Activated naive CD8-positive, alpha-beta T cell treated with anti-CD3 and anti-CD28 coated beads, Interleukin-2, amount 50 U/mL, for 16 hours (primary cell): Measurements from ENCODE around the gene MEOX1.
"Not testable (repeated sequence)": the region's sequence is repeated elsewhere in the genome, so short reads cannot be mapped to it uniquely, and the experiment has no call there.

Source experiments
- DNase-seq: peaks from one replicate; pipeline ENCODE4 v3.0.0-alpha.2; 2020; ENCODE audit warnings: low read depth, low spot score

The MEOX1 gene

DNA sequence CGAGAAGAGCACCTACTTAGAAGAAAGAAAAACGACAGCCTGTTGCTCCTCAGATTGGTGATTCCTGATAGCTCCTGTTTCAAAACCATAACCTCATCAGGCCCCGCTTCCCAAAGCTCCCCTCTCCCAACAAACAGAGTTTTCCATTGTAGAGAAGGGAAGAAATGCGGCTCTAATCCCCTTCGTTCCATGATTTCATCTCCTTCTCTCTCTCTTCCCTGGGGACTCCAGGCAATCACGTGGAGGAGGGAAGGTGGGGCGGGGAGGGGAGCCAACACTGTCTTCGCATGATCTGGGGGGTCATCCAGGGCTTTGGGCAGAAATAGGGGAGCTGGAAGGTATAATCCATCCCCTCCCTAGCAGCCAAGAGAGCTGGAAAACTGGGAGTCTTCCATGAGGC lies 43.4 kb downstream of the MEOX1 start:
- DNase-seq = no peak

DNA sequence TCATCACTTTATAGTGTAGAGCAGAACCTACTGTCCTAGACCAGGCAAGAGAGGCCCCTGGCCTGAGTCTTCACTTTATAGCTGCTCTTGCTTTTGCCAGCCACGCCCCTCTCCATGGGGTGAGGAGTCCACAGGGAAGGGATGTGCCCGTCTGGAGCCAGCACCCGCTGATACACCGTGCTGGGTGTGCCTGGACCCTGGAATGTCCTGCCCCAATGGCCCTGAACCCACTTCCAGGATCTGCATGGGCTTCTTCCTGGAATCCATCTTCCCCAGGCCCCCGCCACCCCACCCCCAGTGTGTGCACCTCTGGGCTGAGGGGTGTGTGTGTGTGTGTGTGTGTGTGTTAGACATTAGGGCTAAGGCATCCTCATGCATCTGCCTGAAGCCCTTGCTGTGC lies 44.9 kb downstream of the MEOX1 start:
- no peak for DNase-seq

DNA sequence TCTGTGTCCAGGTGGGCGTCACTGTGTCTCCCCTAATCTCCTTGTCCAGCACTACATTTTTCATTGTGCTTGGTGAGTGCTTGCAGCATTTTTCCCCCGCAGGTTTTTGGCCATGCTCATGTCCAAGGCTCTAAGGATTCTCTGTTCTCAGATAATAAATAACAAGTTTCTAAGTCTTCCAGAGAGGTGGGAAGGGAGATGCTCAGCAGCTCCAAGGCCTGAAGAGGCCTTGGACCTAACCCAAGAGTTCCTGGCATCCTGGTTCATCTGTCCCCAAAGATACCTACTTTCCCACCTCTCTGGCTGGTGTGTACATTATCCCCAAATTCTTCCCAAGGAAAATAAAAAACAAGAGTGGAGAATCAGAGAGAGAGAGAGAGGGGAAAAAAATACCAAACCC lies 45.3 kb downstream of the MEOX1 start:
- no peak for DNase-seq

DNA sequence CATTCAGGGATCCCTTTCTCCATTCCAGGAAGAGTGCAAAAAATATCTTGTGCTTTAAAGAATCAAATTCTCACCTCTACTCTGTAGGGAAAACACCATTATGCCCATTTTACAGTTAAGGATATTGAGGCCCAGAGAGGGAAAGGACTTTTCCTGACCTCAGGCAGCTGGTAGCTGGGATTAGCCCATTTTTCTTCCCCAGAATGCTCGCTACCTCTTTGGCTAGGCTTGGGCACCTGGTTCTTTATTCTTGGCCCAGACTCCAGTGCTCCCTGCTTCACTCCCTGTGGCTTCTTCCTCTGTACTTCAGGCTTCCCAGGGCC lies 45.7 kb downstream of the MEOX1 start:
- DNase-seq = no peak

DNA sequence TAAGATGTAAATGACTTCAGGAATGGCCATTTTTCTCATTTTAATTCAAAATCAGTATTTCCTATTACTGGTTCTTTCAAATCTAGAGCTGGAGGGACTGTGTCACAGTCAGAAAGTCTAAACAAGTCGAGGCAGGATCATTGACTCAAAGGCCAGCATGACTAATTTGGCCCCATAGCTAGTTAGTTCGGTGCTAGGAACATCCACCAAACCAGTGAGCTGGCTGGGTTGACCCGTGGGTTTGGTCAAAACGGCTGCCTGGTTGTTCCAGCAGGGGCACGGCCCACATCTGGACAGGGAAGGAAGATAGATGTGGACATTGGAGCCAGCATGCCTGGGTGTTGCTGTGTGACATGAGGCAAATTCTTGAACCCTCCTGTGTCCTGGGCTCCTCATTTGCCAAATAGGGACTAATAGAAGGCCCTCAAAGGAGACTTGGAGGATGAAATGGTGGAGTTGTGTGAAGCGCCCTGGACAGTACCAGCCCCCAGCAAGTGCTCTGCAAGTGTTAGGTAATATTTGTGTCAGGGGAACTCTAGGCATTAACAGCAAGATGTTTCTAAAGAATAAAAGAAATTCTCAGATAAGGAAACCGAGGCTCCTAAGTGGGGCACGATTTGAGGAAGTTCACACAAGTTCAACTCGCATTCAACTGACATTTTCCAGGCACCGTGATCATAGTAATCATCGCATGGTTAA lies 46.2 kb downstream of the MEOX1 start:
- DNase-seq = no peak

DNA sequence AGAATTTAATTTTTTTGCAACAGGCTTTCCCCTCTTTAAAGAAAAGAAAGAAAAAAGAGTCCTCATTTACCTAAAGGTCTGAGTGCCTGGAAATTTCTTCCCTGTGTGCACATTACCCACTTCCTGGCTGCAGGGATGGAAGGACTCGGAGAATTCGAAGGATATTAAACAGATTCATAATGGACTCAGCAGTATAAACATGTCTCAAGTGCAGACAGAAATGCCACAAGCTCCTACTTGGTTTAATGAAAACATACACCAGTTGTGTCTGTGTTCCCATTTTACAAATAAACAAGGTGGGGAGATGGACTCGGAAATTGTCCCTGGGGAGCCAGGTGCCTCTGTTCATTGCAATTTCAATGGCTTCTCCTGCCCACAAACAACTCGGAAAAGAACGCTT lies 47.2 kb downstream of the MEOX1 start:
- no peak for DNase-seq

DNA sequence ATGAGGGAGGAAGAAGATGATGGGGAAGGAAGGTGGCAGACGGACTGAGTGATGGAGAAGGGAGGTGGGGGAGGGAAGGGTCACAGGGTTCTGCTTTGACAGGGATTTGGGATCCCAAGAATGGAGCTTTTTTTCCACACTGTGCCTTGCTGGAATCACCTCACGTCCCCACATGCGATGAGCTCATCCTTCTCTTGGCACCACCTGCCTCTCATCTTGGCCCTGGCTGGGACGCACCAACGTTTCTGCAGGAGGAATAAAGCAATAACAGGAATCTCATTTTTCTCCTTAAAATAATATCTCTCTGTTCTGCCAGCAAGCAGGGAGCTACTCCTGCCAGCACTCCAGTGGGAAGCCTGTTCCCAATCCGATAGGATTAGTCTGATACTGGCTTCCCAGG lies 47.8 kb downstream of the MEOX1 start:
- DNase-seq = no peak

DNA sequence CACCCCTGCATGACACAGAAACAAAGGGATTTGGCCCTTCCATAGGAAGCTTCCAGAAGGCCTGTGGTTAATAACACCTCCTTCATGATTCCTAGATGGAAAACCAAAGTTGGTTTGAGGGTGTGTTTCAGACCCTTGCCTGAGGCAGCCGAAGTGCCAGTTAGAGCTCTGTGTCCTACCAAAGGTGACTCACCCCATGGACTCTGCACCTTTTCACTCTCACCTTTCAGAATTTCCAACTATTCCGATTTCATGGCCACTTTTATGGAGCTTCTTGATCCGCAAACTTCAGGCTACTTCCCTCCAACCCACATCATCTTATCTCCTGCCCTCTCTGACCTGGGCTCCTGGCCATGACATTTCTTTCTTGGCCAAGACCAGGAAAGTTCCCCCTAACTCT lies 49.2 kb downstream of the MEOX1 start:
- no peak for DNase-seq

DNA sequence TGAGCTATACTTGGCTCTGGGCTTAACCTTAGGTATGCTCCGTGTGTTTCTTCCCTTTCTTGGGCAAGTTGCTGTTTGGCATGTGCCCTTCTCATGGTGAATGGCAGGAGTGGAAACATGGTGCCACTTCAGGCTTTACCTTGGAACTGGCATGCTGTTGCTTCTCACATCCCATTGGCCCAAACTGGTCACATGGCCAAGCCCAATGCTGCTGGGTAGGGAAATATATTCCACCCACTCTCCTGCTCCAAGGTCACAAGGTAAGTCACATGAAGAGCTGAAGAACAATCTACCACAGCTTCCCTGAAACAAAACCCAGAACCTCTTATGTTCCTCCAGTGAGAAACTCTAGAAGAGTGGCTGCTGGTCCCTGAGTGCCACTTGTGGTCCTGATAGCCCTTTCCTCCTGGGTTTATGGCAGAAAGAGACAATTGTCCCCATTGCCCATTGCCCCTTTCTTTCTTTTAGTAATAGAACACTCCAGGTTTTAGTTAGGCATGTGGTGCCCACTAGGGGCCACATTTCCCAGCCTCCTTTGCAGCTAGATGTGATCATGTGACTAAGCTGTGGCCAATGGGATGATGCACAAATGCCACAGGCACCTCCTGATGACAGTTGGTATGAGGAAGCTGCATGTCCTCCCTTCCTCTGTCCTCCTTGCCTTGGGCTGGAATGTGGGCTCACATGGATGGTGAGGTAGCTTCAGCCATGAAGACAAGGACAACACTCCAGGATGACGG lies 50.3 kb downstream of the MEOX1 start:
- no peak for DNase-seq

DNA sequence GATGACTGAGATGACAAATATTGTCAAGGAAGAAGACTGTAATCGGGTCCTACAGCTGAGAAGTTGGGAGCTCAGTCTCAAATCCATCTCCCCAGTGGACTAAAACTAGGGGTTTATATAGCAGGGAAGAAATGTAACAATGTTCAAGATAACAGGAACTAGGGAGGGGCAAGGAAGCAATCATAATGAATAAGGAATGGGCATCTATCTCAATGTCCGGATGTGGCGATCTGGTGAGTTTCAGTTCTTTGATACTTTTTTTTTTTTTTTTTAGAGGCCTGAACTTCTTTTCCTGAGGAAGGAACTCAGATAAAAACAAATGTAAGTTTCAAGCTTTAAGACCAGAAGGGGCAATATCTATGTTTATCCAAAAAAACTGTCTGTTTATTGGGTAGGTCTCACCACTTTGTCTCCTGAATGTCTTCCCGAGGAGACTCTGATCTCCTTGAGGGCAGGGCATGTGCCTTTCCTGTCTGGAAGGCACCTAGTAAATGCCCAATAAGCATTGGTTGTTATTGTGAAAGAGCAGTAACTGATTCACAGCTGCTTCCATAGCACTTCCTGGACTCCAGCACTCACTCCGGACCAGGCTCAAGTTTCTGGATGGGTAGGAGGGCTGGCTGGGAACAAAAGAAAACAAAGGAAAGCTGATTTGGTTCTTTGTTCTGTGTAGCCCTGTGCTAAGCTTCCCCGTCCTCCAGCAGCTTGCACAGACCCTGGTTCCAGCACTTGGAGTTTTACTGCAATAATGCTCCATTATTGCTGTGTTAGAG lies 51.9 kb downstream of the MEOX1 start:
- no peak for DNase-seq

DNA sequence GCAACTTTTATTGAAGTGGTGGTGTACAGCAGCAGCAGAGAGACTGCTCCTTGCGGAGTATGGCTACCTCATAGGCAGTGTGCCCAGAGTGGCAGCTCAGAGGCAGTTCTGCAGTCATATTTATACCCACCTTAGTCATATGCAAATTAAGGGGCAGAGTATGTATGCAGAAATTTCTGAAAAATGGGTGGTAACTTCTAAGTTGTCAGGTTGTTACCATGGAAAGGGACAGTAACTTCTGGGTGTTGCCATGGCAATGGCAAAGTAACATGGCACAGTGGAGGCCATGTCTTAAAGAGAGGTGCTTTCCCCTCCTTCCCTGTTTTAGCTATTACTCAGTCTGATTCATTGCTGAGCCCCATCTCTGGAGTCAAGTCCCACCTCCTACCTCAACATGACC lies 53.4 kb downstream of the MEOX1 start:
- no peak for DNase-seq

DNA sequence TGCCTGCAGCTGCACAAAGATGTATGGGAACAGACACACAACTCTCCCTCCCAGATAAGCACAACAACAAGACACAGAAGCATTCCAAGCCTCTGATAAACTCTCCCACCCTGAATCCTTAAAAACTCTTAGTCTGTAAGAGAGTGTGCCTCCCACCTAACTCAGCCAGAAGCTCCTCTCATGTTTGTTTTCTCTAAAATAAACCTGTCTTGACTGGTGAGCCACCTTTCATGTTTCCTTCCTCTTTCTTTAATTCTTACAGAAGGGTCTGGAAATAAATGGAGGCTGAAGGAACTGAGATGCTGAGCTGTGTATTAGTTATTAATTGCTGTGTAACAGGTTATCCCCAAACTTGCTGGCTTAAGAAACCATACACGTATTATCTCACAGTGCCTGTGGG lies 57.2 kb downstream of the MEOX1 start:
- DNase-seq = no peak

DNA sequence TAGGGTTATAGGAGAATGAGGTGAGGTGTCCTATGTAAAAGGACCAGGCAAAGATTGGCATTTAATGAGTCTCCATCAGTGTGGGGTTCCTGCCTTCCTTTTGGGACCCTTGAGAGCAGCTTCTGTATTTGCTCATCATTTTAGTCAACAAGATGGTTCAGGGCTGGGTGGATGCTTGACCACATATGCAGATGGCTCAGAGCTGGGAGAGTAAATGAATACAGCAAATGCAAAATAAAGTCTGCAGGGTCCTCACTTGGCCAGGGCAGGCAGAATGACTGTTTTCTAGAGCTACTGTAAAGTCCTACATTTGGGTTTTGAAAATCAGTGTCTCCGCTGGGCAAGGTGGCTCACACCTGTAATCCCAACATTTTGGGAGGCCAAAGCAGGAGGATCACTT lies 58.4 kb downstream of the MEOX1 start:
- DNase-seq = no peak

DNA sequence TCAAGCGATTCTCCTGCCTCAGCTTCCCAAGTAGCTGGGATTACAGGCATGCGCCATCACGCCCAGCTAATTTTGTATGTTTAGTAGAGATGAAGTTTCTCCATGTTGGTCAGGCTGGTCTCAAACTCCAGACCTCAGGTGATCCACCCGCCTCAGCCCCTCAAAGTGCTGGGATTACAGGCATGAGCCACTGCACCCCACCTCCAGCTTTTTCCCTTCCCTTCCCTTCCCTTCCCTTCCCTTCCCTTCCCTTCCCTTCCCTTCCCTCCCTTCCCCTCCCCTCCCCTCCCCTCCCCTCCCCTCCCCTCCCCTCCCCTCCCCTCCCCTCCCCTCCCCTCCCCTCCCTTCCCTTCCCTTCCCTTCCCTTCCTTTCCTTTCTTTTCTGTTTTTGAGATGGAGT lies 59.2 kb downstream of the MEOX1 start:
- not testable (repeated sequence) for DNase-seq

DNA sequence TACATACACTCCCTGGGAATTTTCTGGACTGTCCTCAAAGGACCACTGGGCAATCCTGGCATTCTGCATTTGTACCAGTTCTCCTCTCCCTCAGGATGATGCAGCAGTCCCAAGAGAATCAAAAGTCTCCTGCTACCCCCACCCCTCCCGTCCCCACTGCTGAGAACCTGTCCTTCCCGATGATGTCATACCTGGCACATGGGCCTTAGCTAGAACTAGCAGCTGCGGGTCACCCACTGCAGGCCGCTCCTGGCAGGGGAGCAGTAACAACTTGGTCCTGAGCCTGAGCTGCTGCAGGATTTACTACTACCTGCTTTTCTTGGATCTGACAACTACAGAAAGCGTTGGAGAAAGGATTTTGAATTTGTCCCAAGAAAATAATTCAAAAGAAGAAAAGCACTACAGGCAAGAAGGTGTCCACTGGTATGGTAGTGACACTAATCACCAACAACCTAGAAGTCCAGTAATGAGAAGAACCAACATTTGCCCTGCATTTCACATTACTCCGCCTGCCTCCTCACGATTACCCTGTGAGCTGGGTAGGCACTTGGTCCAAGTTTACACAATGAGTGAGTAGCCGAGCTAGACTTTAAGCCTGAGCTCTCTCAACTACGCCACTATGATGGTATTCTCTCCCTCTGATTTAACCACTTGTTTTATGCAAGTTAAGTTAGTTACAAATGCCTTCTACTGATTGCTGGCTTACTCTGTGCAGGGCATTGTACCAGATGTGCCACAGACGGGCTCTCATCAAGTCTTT lies 60.3 kb downstream of the MEOX1 start:
- DNase-seq = no peak

DNA sequence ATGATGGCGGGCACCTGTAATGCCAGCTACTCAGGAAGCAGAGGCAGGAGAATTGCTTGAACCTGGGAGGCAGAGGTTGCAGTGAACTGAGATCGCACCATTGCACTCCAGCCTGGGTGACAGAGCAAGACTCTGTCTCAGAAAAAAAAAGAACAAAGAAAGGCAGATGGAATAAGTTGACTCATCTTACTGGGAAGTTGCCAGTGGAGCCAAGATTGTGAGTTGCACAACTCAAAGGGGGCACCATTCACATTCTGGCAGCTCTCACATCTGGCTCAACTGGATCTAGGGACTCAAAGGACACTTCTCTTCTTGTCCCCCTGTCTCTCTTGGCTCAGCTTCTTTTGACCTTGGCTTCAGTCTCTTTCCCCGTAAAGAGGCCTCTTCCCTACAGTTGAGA lies 61.9 kb downstream of the MEOX1 start:
- no peak for DNase-seq

DNA sequence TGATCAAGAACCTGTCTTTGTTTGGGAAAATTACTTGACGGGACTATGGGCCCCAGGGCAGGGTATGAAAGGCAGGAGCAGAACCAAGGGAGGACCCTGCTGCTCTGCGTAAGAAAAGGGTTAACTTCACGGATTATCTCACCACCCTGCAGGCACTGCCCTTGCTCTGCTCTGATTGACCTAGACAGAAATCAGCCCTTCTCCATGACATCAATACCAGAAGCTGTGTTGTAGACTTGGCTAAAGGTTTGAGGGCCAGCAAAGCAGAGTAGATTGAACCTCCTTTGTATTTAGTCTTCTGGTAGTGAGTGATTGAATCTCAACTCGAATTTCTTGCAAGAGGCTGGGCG lies 62.7 kb downstream of the MEOX1 start:
- no peak for DNase-seq

DNA sequence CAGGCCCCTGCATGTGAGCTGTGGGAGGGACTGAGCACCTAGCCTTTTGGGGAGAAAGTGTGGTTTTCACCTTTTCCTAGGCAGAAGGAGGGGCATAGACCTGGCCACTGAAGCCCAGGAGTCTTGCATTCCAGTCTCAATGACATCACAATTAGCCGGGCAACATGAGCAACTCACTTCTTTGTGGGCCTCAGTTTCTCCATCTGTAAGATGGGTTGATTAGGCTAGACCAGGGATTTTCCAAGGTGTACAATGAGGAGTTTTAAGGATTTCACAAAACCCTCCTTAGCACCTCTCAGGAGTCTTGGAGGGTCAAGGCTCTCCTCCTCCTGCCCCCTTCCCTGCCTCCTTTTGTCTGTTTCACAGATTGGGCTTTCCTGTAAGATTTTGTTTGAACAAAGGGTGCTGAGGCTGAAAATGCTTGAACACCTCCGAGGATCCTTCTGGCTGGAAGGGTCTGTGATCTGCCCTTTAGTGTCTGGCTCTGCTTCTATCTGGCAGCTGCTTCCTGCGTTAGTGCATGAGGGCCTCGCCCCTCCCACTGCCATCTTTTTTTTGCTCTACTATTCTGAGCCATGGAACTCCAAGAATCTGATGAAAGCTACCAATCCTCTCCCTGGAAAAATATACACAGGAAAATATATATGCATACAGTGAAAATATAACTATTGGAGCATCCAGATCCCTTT lies 63.2 kb downstream of the MEOX1 start:
- DNase-seq = no peak

DNA sequence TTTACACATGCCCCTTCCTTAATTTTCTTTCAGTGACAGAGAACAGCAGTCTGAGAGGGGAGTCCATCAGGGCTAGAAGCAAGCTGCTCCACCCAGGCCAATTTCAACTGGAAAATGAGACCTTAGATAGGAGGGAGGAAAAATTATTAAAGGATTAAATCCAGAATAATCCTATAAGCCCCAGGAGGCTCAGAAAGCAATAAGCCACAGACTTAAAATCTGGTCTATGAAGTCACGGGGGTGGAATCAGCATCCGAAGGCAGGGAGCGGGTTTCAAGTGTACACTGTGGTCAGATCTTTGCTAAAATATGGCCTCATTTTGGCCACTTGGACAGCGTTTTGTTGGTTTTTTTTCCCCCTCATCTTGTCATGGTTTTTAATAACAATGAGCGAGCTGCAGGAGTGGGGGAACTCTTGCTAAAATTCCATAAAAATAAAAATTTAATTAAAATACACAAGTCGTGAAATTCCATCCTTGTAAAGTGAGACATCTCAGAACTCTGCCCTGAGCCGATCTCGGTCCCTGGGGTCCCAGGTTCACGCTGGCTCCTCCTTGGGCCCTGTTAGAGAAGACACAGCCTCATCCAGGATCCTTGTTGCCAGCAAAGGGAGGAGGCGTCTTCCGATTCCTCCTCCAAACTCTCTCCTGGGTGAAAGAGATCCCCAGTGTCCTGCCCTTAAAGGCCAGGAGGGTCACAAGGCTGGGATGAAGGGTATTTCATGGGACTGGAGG lies 63.9 kb downstream of the MEOX1 start:
- DNase-seq = no peak

DNA sequence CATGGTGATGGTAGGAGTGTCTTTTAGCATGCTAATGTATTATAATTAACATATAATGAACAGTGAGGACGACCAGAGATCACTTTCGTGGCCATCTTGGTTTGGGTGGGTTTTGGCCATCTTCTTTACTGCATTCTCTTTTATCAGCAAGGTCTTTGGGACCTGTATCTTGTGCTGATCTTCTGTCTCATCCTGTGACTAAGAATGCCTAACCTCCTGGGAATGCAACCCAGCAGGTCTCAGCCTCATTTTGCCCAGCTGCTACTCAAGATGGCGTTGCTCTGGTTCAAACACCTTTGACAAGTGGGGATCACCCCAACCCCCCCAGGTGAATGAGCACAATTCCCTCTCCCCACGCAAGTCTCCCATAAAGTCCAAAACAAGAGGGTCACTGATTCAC lies 66.3 kb downstream of the MEOX1 start:
- DNase-seq = no peak
